LHCN-M2 (cell line): ENCODE results near the gene TUBAL3. TPM values are rescaled to one million over a fixed set of nuclear protein-coding genes. Genes with fewer than 3 reads are reported as not detected.

Experiments
- total RNA-seq: library from RNA; depleted of rRNA; stranded (reverse); fragments of >200 nt; gene quantifications from 2 replicates; pipeline ENCODE4 v1.2.3, GENCODE V29; 2014; rRNA removed

Gene TUBAL3
- total RNA-seq, 1 experiment from 2014 or later = not detected

Other genes with a start within 250 kb of the TUBAL3 start
- not detected in 2 replicates for gene AKR1C8, start 219.7 kb downstream of the TUBAL3 start, total RNA-seq
- not detected in 2 replicates for gene AKR1C4, start 208.0 kb downstream of the TUBAL3 start, total RNA-seq
- gene UCN3, start 39.9 kb downstream of the TUBAL3 start, total RNA-seq = not detected in 2 replicates
- 43.2 and 56.2 TPM in 2 replicates for gene NET1, start 7.7 kb upstream of the TUBAL3 start, total RNA-seq
- gene CALML5, start 94.7 kb upstream of the TUBAL3 start, total RNA-seq = not detected in 2 replicates
- gene CALML3, start 120.1 kb upstream of the TUBAL3 start, total RNA-seq = not detected in 2 replicates